Testis (tissue), 3 donors: ENCODE data around the gene ZNF440. TPM values are rescaled to one million over a fixed set of nuclear protein-coding genes. Genes with fewer than 3 reads are reported as not detected.
"Not testable (repeated sequence)": the region's sequence is repeated elsewhere in the genome, so short reads cannot be mapped to it uniquely, and the experiment has no call there.

Experiments used
- DNase-seq: peaks from one replicate; pipeline ENCODE4 v3.0.0-alpha.2; 2019
- H3K27ac ChIP-seq, 2 donors: fragments of 200-600 bp; sonication (generic); one replicate each; pipeline ENCODE4 v1.5.1; 2019
- H3K27me3 ChIP-seq: fragments of 200-600 bp; sonication (generic); one replicate; pipeline ENCODE4 v1.5.1; 2019
- H3K36me3 ChIP-seq: fragments of 200-600 bp; sonication (generic); one replicate; pipeline ENCODE4 v1.5.1; 2017; ENCODE audit warnings: low read depth; ENCODE audit errors: missing control alignments
- H3K4me1 ChIP-seq: fragments of 200-600 bp; sonication (generic); one replicate; pipeline ENCODE4 v1.5.1; 2019
- H3K4me3 ChIP-seq, 2 donors: fragments of 200-600 bp; sonication (generic); one replicate each; pipeline ENCODE4 v1.5.1; 2017 to 2019
- H3K9me3 ChIP-seq: fragments of 200-600 bp; sonication (generic); one replicate; pipeline ENCODE4 v1.5.1; 2017
- CTCF ChIP-seq, 3 experiments: fragments of 450-650 bp in 2 of 3; fragments of 200-600 bp in 1 of 3; sonication (generic) in 1 of 3; IDR thresholded peaks; one replicate each; pipeline ENCODE4 v1.5.1; 2016 to 2019; ENCODE audit warnings: antibody characterized with exemption in 3 of 3, mild to moderate bottlenecking in 2 of 3, moderate library complexity in 1 of 3
- POLR2A ChIP-seq: fragments of 450-650 bp; IDR thresholded peaks from one replicate; pipeline ENCODE4 v1.6.1; 2017; ENCODE audit warnings: antibody characterized with exemption, mild to moderate bottlenecking, moderate library complexity
- WGBS, 2 donors: methylation state at CpG; one replicate each; pipeline ENCODE4 v1.1.5; 2018; 5-methylcytosine and 5-hydroxymethylcytosine counted together
- intact Hi-C: fragments of 100-400 bp; cut with DNase I; formaldehyde crosslinking; loops from one replicate; pipeline ENCODE4 v1.15.1; 2023; ENCODE audit warnings: low total_unique reads
- polyA plus RNA-seq: library from polyadenylated mRNA; stranded (reverse); fragments of 350-450 nt; fragmentation: Illumina TruSeq; extraction: RNeasy Lipid Tissue Mini Kit (QIAGEN cat#74804); gene quantifications from one replicate; pipeline ENCODE4 v1.2.3, GENCODE V29; 2014; ENCODE audit warnings: low read depth, low replicate concordance; ENCODE audit not compliant: insufficient read depth
- total RNA-seq, 2 donors: library from RNA; depleted of rRNA; stranded (reverse); fragments of >200 nt; gene quantifications; one replicate each; pipeline ENCODE4 v1.2.3, GENCODE V29; 2016

The ZNF440 gene
- total and polyA plus RNA-seq, 3 donors from 2014 or later, result 11.3 to 16.7 (median 14.1) TPM

- H3K27me3 ChIP-seq, H3K9me3 ChIP-seq, intact Hi-C loops, H3K4me3 ChIP-seq, H3K4me1 ChIP-seq, H3K36me3 ChIP-seq, H3K27ac ChIP-seq: not testable (repeated sequence)
- whole genome bisulfite sequencing, 2 donors, result 82 to 84% methylated on average over 11 of the region's 11 CpGs
- DNase-seq, result peak; percentile 28
- TF ChIP-seq CTCF (IDR thresholded peaks at IDR 0.05), result peak in 1 of 3 experiments; percentile 19
Observed at GRCh38 chr19:11771520-11771919, 42.6 kb upstream of the ZNF440 start.

- intact Hi-C loops, result loop anchor here (5.0 kb wide), 1 partner anchor 691 kb away; no protein-coding TSS in a partner anchor
- not testable (repeated sequence) for H3K27ac ChIP-seq, H3K36me3 ChIP-seq, H3K4me1 ChIP-seq, DNase-seq, H3K9me3 ChIP-seq, H3K27me3 ChIP-seq, H3K4me3 ChIP-seq
- WGBS, 2 donors, result 95 to 98% methylated on average over 11 of the region's 11 CpGs
Observed at GRCh38 chr19:11776669-11777068, 37.4 kb upstream of the ZNF440 start.

GRCh38 chr19:11780431-11781020 lies 33.5 kb upstream of the ZNF440 start:
- WGBS, 2 donors, result 94 to 95% methylated on average over 7 of the region's 7 CpGs
- Histone ChIP-seq H3K9me3 (no peaks in the 10 kb centered on the region), H3K4me1 (no peaks in the 10 kb centered on the region), H3K27ac (no peak overlapping the region), H3K36me3 (no peaks in the 10 kb centered on the region), H3K27me3 (no peaks in the 10 kb centered on the region), H3K4me3 (no peak overlapping the region)
- DNase-seq, result no peak
- intact Hi-C loops, result no loop called here
- TF ChIP-seq POLR2A (no peak), CTCF (IDR thresholded peaks at IDR 0.05) (no peak)

GRCh38 chr19:11781295-11782057 lies 32.6 kb upstream of the ZNF440 start:
- no peaks in the 10 kb centered on the region for H3K4me1 ChIP-seq
- no peak for DNase-seq
- H3K27me3 ChIP-seq, result no peaks in the 10 kb centered on the region
- no peak overlapping the region for H3K4me3 ChIP-seq
- TF ChIP-seq CTCF (IDR thresholded peaks at IDR 0.05) (no peak), POLR2A (no peak)
- intact Hi-C loops, result no loop called here
- H3K36me3 ChIP-seq, result no peaks in the 10 kb centered on the region
- 91 to 99% methylated on average over 5 of the region's 5 CpGs for WGBS, 2 donors
- no peaks in the 10 kb centered on the region for H3K9me3 ChIP-seq
- H3K27ac ChIP-seq, result no peak overlapping the region

- no peak overlapping the region for H3K27ac ChIP-seq
- no peaks in the 10 kb centered on the region for H3K27me3 ChIP-seq
- 94 to 100% methylated on average over 1 of the region's 1 CpG for WGBS, 2 donors
- TF ChIP-seq CTCF (IDR thresholded peaks at IDR 0.05) (no peak), POLR2A (no peak)
- no peaks in the 10 kb centered on the region for H3K36me3 ChIP-seq
- no peaks in the 10 kb centered on the region for H3K9me3 ChIP-seq
- intact Hi-C loops, result no loop called here
- H3K4me1 ChIP-seq, result no peaks in the 10 kb centered on the region
- no peak overlapping the region for H3K4me3 ChIP-seq
- no peak for DNase-seq
Observed at GRCh38 chr19:11783767-11784166, 30.3 kb upstream of the ZNF440 start.
